Measurements from ENCODE around the gene GJA9. TPM values are rescaled to one million over a fixed set of nuclear protein-coding genes. Genes with fewer than 3 reads are reported as not detected.

GJA9 gene
- total RNA-seq, 1 donor from 2014 or later: not detected

DNA sequence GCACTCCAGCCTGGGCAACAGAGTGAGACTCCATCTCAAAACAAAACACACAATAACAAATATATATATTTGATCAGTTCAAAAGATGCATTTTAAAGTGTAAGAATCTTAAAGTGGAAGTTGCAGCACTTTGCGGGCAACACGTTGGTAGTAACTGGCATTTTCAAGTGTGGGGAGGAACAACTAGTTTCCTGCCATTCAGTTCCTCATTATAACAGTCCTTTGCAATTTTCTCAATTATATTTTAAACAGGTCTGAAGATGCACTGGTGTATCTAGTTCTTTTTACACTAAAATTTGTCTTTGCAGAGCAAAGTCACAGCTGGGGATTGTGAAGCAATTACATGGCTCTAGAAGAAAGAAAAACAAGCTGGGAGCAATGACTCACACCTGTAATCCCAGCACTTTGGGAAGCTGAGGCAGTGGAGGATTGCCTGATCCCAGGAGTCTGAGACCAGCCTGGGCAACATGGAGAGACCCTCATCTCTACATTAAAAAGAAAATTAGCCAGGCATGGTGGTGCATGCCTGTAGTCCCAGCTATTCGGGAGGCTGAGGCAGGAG lies 47.1 kb downstream of the GJA9 start:
- Mint-ChIP-seq H3K27me3 (peaks cover 15% of the 10 kb centered on the region), H3K27ac (no peak overlapping the region), H3K4me3 (no peak overlapping the region), H3K36me3 (ENCODE audit: low read depth) (peaks cover 24% of the 10 kb centered on the region), H3K4me1 (peaks cover 4% of the 10 kb centered on the region), H3K9me3 (no peaks in the 10 kb centered on the region)
- intact Hi-C loops (cut with micrococcal nuclease): loop anchor here (2.0 to 10.0 kb wide), 2 partner anchors 808 to 940 kb away; no protein-coding TSS in a partner anchor
- CTCF ChIA-PET: interaction anchor here (0.8 to 2.4 kb wide), 6 partner anchors 11 to 845 kb away, joined by 3 to 16 read pairs (median 7); partner anchors contain the start of gene SF3A3
- DNase-seq (no peak), ATAC-seq (ENCODE audit: low read depth) (no peak)
- TF ChIP-seq, protein P1, sequence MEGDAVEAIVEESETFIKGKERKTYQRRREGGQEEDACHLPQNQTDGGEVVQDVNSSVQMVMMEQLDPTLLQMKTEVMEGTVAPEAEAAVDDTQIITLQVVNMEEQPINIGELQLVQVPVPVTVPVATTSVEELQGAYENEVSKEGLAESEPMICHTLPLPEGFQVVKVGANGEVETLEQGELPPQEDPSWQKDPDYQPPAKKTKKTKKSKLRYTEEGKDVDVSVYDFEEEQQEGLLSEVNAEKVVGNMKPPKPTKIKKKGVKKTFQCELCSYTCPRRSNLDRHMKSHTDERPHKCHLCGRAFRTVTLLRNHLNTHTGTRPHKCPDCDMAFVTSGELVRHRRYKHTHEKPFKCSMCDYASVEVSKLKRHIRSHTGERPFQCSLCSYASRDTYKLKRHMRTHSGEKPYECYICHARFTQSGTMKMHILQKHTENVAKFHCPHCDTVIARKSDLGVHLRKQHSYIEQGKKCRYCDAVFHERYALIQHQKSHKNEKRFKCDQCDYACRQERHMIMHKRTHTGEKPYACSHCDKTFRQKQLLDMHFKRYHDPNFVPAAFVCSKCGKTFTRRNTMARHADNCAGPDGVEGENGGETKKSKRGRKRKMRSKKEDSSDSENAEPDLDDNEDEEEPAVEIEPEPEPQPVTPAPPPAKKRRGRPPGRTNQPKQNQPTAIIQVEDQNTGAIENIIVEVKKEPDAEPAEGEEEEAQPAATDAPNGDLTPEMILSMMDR (IDR thresholded peaks at IDR 0.05): no peak
- POLR2A ChIA-PET: interaction anchor here (0.7 kb wide), 1 partner anchor 856 kb away, joined by 5 read pairs; no protein-coding TSS in a partner anchor

DNA sequence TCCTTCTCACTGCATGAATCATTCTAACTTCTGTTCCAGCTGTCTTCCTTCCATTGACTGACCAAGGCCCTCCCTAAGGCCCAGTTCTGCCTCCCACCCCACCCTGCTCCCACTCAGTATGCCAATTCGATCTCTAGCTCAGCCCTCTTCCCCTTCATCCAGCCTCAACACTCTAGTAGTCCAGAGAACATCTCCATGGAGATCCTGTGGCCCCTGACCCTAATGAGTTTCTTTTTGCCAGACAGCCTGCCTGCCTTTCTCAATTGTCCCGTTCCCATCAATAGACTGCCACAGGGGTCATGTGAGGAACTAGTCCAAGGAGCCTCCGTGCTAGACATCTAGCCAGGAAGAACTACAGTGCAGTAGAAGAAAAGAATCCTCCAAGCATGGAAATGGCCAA lies 48.2 kb downstream of the GJA9 start:
- peaks cover 4% of the 10 kb centered on the region for H3K4me1 Mint-ChIP-seq
- H3K27ac Mint-ChIP-seq: no peak overlapping the region
- no peak overlapping the region for H3K4me3 Mint-ChIP-seq
- DNase-seq: no peak
- ChIA-PET CTCF (no interaction called here), POLR2A (no interaction called here)
- H3K9me3 Mint-ChIP-seq: no peaks in the 10 kb centered on the region
- H3K36me3 Mint-ChIP-seq (ENCODE audit: low read depth): peaks cover 12% of the 10 kb centered on the region
- TF ChIP-seq, protein P1 (IDR thresholded peaks at IDR 0.05): no peak
- peaks cover 19% of the 10 kb centered on the region for H3K27me3 Mint-ChIP-seq
- no peak for ATAC-seq (ENCODE audit: low read depth)
- intact Hi-C loops (cut with micrococcal nuclease): loop anchor here (10.0 kb wide), 1 partner anchor 938 kb away; no protein-coding TSS in a partner anchor

DNA sequence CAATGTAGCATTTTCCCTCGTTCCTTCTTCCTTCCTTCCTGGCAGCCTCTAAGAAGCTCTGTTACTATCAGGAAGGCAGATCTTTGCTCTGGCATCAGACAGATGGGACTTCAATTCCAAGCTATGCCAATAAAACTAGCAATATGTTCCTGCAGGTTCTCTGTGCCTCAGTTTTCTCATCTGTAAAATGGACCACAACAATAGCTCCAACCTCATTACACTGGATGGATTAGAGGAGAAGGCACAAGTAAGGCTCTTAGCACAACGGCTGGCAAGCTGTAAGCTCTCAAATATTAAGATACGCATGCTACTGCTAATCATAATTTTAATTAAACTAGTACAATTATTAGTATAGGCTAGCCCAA lies 49.0 kb downstream of the GJA9 start:
- ChIA-PET CTCF (interaction anchor here (0.9 to 2.1 kb wide), 3 partner anchors 13 to 1378 kb away, joined by 3 to 6 read pairs (median 4); no protein-coding TSS in a partner anchor), POLR2A (no interaction called here)
- TF ChIP-seq, protein P1 (IDR thresholded peaks at IDR 0.05): no peak
- H3K4me1 Mint-ChIP-seq: peaks cover 4% of the 10 kb centered on the region
- intact Hi-C loops (cut with micrococcal nuclease): loop anchor here (10.0 kb wide), 1 partner anchor 938 kb away; no protein-coding TSS in a partner anchor
- H3K27ac Mint-ChIP-seq: no peak overlapping the region
- H3K36me3 Mint-ChIP-seq (ENCODE audit: low read depth): peaks cover 6% of the 10 kb centered on the region
- ATAC-seq (ENCODE audit: low read depth) (no peak), DNase-seq (no peak)
- H3K27me3 Mint-ChIP-seq: peaks cover 19% of the 10 kb centered on the region
- no peaks in the 10 kb centered on the region for H3K9me3 Mint-ChIP-seq
- no peak overlapping the region for H3K4me3 Mint-ChIP-seq

DNA sequence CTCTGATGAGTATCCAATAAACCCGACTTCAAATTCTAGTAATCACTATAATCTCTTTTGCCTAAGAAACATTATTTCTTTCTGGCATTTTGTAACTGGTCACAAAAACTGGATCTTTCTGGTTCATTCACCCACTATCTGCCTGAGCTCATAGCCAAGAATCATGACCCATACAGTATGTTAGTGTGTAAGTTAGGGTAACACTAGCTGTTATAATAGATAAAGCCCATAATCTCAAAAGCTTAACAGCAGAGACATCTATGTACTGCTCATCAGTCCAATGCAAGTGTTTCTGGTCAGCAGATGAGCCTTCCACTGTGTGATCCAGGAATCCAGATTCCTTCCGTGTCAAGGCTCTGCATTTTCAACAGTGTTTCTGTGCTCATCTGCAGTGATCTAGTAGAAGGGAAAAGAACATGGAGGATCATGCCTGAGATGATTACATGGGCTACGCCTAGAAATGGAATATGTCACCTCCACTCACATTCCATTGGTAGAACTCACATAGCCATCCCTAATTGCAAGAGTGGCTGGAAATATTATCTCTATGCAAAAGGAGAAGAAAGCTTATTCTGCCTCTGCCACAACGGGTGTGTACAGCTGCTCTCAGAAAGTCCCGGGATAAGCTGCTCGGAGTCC lies 49.5 kb downstream of the GJA9 start:
- Mint-ChIP-seq H3K36me3 (ENCODE audit: low read depth) (peaks cover under 1% of the 10 kb centered on the region), H3K4me3 (no peak overlapping the region), H3K27me3 (peaks cover 19% of the 10 kb centered on the region), H3K9me3 (no peaks in the 10 kb centered on the region), H3K27ac (no peak overlapping the region), H3K4me1 (peaks cover 4% of the 10 kb centered on the region)
- ATAC-seq (ENCODE audit: low read depth): no peak
- TF ChIP-seq, protein P1 (IDR thresholded peaks at IDR 0.05): no peak
- no peak for DNase-seq
- intact Hi-C loops (cut with micrococcal nuclease): loop anchor here (10.0 kb wide), 1 partner anchor 937 kb away; no protein-coding TSS in a partner anchor
- ChIA-PET CTCF (interaction anchor here (0.9 to 2.1 kb wide), 3 partner anchors 12 to 1377 kb away, joined by 3 to 6 read pairs (median 4); no protein-coding TSS in a partner anchor), POLR2A (no interaction called here)

DNA sequence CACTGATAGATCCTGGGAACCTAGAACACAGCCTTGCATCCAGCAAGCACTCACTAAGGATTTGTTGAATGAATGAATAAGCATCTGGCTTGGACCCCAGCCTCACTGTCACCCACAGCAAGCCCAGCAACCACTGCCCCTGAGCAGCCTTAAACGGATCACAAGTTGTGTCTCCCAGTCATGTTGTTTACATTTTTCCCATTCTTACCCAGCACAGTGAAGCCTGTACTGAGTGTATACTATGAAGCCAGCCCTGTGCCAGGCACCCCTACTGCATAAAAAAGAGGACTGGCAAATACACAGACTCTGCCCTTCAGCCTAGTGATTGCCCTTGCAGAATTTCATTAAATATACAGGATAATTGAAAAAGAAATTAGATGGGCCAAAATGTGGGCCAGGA lies 52.0 kb downstream of the GJA9 start:
- H3K4me3 Mint-ChIP-seq: no peak overlapping the region
- H3K4me1 Mint-ChIP-seq: no peaks in the 10 kb centered on the region
- no peaks in the 10 kb centered on the region for H3K36me3 Mint-ChIP-seq (ENCODE audit: low read depth)
- DNase-seq (no peak), ATAC-seq (ENCODE audit: low read depth) (no peak)
- CTCF ChIA-PET: no interaction called here
- intact Hi-C loops (cut with micrococcal nuclease): no loop called here
- POLR2A ChIA-PET: no interaction called here
- no peaks in the 10 kb centered on the region for H3K9me3 Mint-ChIP-seq
- no peak overlapping the region for H3K27ac Mint-ChIP-seq
- H3K27me3 Mint-ChIP-seq: peaks cover 26% of the 10 kb centered on the region
- TF ChIP-seq, protein P1 (IDR thresholded peaks at IDR 0.05): no peak
